ENCODE data around the gene UBTF. TPM values are rescaled to one million over a fixed set of nuclear protein-coding genes. Genes with fewer than 3 reads are reported as not detected.
A peak's percentile ranks its signal among the peaks of the same experiment; 100 is the strongest.

The UBTF gene, protein sequence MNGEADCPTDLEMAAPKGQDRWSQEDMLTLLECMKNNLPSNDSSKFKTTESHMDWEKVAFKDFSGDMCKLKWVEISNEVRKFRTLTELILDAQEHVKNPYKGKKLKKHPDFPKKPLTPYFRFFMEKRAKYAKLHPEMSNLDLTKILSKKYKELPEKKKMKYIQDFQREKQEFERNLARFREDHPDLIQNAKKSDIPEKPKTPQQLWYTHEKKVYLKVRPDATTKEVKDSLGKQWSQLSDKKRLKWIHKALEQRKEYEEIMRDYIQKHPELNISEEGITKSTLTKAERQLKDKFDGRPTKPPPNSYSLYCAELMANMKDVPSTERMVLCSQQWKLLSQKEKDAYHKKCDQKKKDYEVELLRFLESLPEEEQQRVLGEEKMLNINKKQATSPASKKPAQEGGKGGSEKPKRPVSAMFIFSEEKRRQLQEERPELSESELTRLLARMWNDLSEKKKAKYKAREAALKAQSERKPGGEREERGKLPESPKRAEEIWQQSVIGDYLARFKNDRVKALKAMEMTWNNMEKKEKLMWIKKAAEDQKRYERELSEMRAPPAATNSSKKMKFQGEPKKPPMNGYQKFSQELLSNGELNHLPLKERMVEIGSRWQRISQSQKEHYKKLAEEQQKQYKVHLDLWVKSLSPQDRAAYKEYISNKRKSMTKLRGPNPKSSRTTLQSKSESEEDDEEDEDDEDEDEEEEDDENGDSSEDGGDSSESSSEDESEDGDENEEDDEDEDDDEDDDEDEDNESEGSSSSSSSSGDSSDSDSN
- 104 TPM for total RNA-seq
- polyA plus RNA-seq = 10 to 100 TPM; 22.3 to 28.5 (median 26.5) TPM

DNA sequence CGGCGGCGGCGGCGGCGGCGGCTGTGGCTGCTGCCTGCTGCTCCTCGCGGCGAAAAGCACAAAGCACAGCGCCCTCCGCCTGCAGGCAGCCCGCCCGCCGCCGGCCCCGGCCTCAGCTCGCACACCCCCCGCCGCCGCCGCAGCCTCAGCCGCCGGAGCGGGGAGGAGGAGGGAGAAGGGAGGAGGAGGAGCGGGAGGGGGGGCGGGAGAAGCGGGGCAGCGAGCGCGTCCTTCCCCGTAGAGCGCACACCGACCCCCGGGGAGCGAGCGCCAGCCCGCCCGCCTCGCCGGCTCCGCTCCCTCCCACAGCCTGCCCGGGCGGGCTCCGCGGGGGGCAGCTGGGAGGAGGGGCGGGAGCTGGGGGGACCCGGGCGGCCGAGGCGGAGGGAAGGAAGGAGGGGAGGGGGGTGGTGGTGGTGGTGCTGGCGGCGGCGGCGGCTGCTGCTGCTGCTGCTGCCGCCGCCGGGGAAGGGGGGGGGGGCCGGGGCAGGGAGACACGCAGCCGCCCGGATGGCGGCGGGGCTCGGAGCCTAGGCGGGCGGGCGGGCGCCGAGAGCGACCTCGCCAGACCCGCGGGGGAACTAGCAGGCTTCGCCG lies at the start of gene UBTF:
Gene UBTF, minus strand, starts transcription at position 60 of the 597 bp plus-strand sequence. CDS start 1,446 bp downstream, outside the sequence.
- peaks cover 18% of the 10 kb centered on the region for H3K36me3 ChIP-seq (ENCODE audit: control insufficient read depth, insufficient read depth, low read length)
- Mint-ChIP-seq H3K27ac (peak within 1 kb of the TSS; percentile 92 to 100 (median 94)), H3K4me1 (peaks cover 6 to 49% (median 29%) of the 10 kb centered on the region in 4 donors), H3K9me3 (no peaks in the 10 kb centered on the region), H3K36me3 (peaks cover 16% of the 10 kb centered on the region), H3K27me3 (peaks cover 5% of the 10 kb centered on the region), H3K4me3 (peak within 1 kb of the TSS; percentile 92 to 98 (median 94))
- peak; percentile 65 to 82 (median 81) for DNase-seq
- peak within 1 kb of the TSS; percentile 84 for H3K27ac ChIP-seq (ENCODE audit: insufficient read depth, low read length, poor library complexity, severe bottlenecking)
- no peaks in the 10 kb centered on the region for H3K27me3 ChIP-seq (ENCODE audit: control insufficient read depth, insufficient read depth, low read length)
- peak within 1 kb of the TSS; percentile 48 for H3K4me3 ChIP-seq (ENCODE audit: low read depth, low read length)
- H3K9me3 ChIP-seq (ENCODE audit: control insufficient read depth in 2 of 2, low read length in 2 of 2) = no peaks in the 10 kb centered on the region
- peak; percentile 36 to 38 for ATAC-seq (ENCODE audit: low read depth in 2 of 2)
- H3K4me1 ChIP-seq (ENCODE audit: control insufficient read depth, insufficient read depth, low read length, poor library complexity, severe bottlenecking) = peaks cover 44% of the 10 kb centered on the region

DNA sequence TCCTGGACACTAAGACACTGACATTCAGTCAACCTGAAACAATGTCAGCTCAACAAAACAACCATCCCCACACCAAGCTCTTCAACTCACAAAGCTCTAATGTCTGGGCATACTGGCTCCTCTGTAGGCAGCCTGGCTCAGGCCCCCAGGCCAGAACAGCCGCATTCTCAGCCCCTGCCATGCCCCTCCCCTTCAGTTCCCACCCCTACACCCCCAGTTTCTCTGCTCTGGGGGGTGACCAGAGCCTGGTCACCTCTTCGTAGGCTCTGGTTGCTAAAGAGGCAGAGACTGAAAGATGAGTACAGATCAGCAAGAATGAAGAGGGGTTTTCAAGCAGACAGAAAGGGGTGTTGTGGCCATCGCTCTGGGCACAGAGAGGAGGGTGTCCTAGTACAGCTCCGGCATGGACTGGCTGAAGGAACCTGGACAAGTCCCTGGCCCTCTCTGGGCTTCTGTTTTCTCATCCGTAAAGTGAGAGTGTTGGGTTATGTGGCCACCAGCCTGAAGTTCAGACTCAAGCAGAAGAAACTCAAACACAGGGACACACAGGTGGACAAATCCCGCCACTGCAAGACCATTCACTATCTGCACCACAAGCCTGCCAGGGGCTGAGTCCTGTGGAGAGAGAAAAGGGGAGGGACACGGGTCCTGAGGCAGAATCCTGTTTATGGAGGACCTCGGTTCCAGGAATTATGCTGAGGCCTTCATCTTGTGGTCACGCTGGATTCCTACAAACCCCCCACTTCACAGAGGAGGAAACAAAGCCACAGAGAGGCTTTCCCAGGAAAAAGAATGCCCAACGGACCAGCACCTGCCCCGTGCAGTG lies 49.4 kb upstream of the UBTF start:
- Mint-ChIP-seq H3K36me3 (no peaks in the 10 kb centered on the region), H3K27me3 (peaks cover 8% of the 10 kb centered on the region), H3K9me3 (no peaks in the 10 kb centered on the region), H3K4me1 (no peaks in the 10 kb centered on the region), H3K27ac (peak overlapping the region in 1 of 3 donors; percentile 59), H3K4me3 (no peak overlapping the region)
- DNase-seq (no peak), ATAC-seq (ENCODE audit: low read depth in 2 of 2) (no peak)
- no peaks in the 10 kb centered on the region for H3K27me3 ChIP-seq (ENCODE audit: control insufficient read depth, insufficient read depth, low read length)
- H3K36me3 ChIP-seq (ENCODE audit: control insufficient read depth, insufficient read depth, low read length) = no peaks in the 10 kb centered on the region
- H3K4me1 ChIP-seq (ENCODE audit: control insufficient read depth, insufficient read depth, low read length, poor library complexity, severe bottlenecking) = no peaks in the 10 kb centered on the region
- no peak overlapping the region for H3K27ac ChIP-seq (ENCODE audit: insufficient read depth, low read length, poor library complexity, severe bottlenecking)
- no peaks in the 10 kb centered on the region for H3K9me3 ChIP-seq (ENCODE audit: control insufficient read depth in 2 of 2, low read length in 2 of 2)
- H3K4me3 ChIP-seq (ENCODE audit: low read depth, low read length) = no peak overlapping the region

DNA sequence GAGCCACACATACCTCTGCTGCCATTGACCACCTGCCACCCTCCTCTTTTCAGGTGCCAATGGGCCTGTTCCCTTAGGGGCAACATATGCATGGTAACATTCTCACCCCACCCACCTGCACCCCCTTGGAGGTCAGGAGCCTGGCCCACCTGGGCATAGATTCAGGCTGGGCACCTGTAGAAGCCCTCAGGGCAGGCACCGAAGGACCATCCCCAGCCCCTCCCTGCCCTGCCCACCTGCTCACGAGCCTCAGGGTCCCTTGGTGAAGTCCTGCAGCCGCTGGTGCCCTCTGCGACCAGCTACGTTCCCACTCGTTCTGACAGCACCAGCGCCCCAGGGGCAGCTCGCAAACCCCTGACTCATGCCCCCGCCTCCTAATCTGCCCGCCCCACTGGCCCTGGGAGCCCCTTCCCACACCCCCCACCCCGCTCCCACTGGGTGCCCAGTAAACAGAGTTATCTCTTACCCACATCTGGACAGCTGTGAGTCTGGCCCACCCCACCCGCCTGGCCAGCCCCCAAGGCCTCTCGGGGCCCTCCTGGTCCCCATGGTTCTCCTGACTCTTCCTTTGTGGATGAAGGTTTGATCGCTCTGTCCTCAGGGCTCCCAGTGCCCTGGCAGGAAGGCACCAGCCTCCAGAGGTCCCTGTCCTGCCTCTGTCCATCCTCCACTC lies 48.5 kb upstream of the UBTF start, which contains the start of gene SLC4A1:
Gene SLC4A1, minus strand, starts transcription at position 318 of the 673 bp plus-strand sequence. CDS start 5,269 bp downstream, outside the sequence.
- H3K4me1 ChIP-seq (ENCODE audit: control insufficient read depth, insufficient read depth, low read length, poor library complexity, severe bottlenecking) = no peaks in the 10 kb centered on the region
- DNase-seq (no peak), ATAC-seq (ENCODE audit: low read depth in 2 of 2) (no peak)
- H3K9me3 Mint-ChIP-seq = no peaks in the 10 kb centered on the region
- H3K27ac Mint-ChIP-seq = peak within 1 kb of the TSS in 1 of 3 donors; percentile 59
- H3K4me3 ChIP-seq (ENCODE audit: low read depth, low read length) = no peak within 1 kb of the TSS
- H3K36me3 ChIP-seq (ENCODE audit: control insufficient read depth, insufficient read depth, low read length) = no peaks in the 10 kb centered on the region
- H3K27me3 ChIP-seq (ENCODE audit: control insufficient read depth, insufficient read depth, low read length) = no peaks in the 10 kb centered on the region
- no peak within 1 kb of the TSS for H3K4me3 Mint-ChIP-seq
- no peaks in the 10 kb centered on the region for H3K4me1 Mint-ChIP-seq
- peaks cover 8% of the 10 kb centered on the region for H3K27me3 Mint-ChIP-seq
- no peaks in the 10 kb centered on the region for H3K9me3 ChIP-seq (ENCODE audit: control insufficient read depth in 2 of 2, low read length in 2 of 2)
- no peaks in the 10 kb centered on the region for H3K36me3 Mint-ChIP-seq
- no peak within 1 kb of the TSS for H3K27ac ChIP-seq (ENCODE audit: insufficient read depth, low read length, poor library complexity, severe bottlenecking)

GRCh38 chr17:44267165-44267455 lies 47.6 kb upstream of the UBTF start:
- Mint-ChIP-seq H3K27me3 (peaks cover 4% of the 10 kb centered on the region), H3K27ac (no peak overlapping the region), H3K4me3 (no peak overlapping the region), H3K9me3 (no peaks in the 10 kb centered on the region), H3K4me1 (no peaks in the 10 kb centered on the region), H3K36me3 (no peaks in the 10 kb centered on the region)
- Histone ChIP-seq H3K27me3 (ENCODE audit: control insufficient read depth, insufficient read depth, low read length) (no peaks in the 10 kb centered on the region), H3K27ac (ENCODE audit: insufficient read depth, low read length, poor library complexity, severe bottlenecking) (no peak overlapping the region), H3K4me1 (ENCODE audit: control insufficient read depth, insufficient read depth, low read length, poor library complexity, severe bottlenecking) (no peaks in the 10 kb centered on the region), H3K36me3 (ENCODE audit: control insufficient read depth, insufficient read depth, low read length) (no peaks in the 10 kb centered on the region), H3K9me3 (ENCODE audit: control insufficient read depth in 2 of 2, low read length in 2 of 2) (no peaks in the 10 kb centered on the region), H3K4me3 (ENCODE audit: low read depth, low read length) (no peak overlapping the region)
- DNase-seq (no peak), ATAC-seq (ENCODE audit: low read depth in 2 of 2) (no peak)

DNA sequence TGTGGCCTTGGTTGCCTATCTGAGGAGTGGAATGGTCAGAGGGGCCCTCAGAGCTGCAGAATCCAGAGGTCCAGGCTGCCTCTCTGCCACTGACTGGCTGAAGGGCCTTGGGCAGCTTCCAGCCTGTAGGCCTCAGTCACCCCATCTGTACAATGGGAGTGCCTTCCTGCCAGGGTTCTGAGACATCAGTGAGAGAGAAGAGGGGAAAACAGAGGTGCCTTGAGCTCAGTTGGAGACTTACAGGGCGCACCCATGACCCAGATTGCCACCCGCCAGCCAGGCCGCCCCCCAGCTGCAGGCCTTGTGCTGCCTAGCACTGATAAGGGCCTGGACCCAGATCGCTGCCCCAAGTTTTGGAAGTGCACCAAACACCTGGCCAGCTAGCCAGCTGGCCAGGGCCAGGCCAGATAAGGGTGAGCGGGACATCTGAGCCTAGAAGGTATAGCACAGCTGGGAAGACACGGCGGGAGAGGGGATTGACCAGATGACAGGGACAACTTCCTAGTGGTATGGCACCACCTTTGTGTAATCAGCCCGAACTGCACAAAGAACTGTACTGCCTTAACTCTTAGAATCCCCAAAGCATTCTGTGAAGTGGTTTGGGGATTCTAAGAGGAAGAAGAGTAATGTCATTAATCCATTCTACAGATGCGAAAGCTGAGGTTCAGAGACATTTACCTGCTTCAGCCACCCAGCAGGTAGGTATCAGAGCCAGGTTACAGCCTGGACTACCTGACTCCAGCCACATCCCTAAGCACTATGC lies 47.1 kb upstream of the UBTF start:
- Mint-ChIP-seq H3K9me3 (no peaks in the 10 kb centered on the region), H3K36me3 (no peaks in the 10 kb centered on the region), H3K4me3 (peak overlapping the region in 1 of 4 donors; percentile 76), H3K27me3 (peaks cover 4% of the 10 kb centered on the region), H3K4me1 (no peaks in the 10 kb centered on the region), H3K27ac (peak overlapping the region in 1 of 3 donors; percentile 81)
- no peak for DNase-seq
- no peaks in the 10 kb centered on the region for H3K4me1 ChIP-seq (ENCODE audit: control insufficient read depth, insufficient read depth, low read length, poor library complexity, severe bottlenecking)
- H3K9me3 ChIP-seq (ENCODE audit: control insufficient read depth in 2 of 2, low read length in 2 of 2) = no peaks in the 10 kb centered on the region
- H3K4me3 ChIP-seq (ENCODE audit: low read depth, low read length) = no peak overlapping the region
- no peaks in the 10 kb centered on the region for H3K36me3 ChIP-seq (ENCODE audit: control insufficient read depth, insufficient read depth, low read length)
- H3K27me3 ChIP-seq (ENCODE audit: control insufficient read depth, insufficient read depth, low read length) = no peaks in the 10 kb centered on the region
- H3K27ac ChIP-seq (ENCODE audit: insufficient read depth, low read length, poor library complexity, severe bottlenecking) = no peak overlapping the region
- ATAC-seq (ENCODE audit: low read depth in 2 of 2) = no peak

GRCh38 chr17:44263345-44263902 lies 43.9 kb upstream of the UBTF start:
- Histone ChIP-seq H3K27me3 (ENCODE audit: control insufficient read depth, insufficient read depth, low read length) (no peaks in the 10 kb centered on the region), H3K4me1 (ENCODE audit: control insufficient read depth, insufficient read depth, low read length, poor library complexity, severe bottlenecking) (no peaks in the 10 kb centered on the region), H3K27ac (ENCODE audit: insufficient read depth, low read length, poor library complexity, severe bottlenecking) (no peak overlapping the region), H3K4me3 (ENCODE audit: low read depth, low read length) (no peak overlapping the region), H3K9me3 (ENCODE audit: control insufficient read depth in 2 of 2, low read length in 2 of 2) (no peaks in the 10 kb centered on the region), H3K36me3 (ENCODE audit: control insufficient read depth, insufficient read depth, low read length) (no peaks in the 10 kb centered on the region)
- Mint-ChIP-seq H3K27me3 (peaks cover 4% of the 10 kb centered on the region), H3K36me3 (no peaks in the 10 kb centered on the region), H3K4me1 (no peaks in the 10 kb centered on the region), H3K27ac (no peak overlapping the region), H3K9me3 (no peaks in the 10 kb centered on the region), H3K4me3 (no peak overlapping the region)
- ATAC-seq (ENCODE audit: low read depth in 2 of 2) (no peak), DNase-seq (no peak)

Data from CD4-positive, CD25-positive, alpha-beta regulatory T cell (primary cell).